Stimulated activated CD8-positive, alpha-beta memory T cell treated with anti-CD3 and anti-CD28 coated beads, Interleukin-15, amount 100 ng/mL, for 4 hours (primary cell): ENCODE measurements around the gene COL6A1.
"Not testable (repeated sequence)": the region's sequence is repeated elsewhere in the genome, so short reads cannot be mapped to it uniquely, and the experiment has no call there.

Experiments used
- DNase-seq, 2 donors: peaks; one replicate each; pipeline ENCODE4 v3.0.0-alpha.2; 2020; ENCODE audit warnings: low read depth in 2 of 2

Gene COL6A1

DNA sequence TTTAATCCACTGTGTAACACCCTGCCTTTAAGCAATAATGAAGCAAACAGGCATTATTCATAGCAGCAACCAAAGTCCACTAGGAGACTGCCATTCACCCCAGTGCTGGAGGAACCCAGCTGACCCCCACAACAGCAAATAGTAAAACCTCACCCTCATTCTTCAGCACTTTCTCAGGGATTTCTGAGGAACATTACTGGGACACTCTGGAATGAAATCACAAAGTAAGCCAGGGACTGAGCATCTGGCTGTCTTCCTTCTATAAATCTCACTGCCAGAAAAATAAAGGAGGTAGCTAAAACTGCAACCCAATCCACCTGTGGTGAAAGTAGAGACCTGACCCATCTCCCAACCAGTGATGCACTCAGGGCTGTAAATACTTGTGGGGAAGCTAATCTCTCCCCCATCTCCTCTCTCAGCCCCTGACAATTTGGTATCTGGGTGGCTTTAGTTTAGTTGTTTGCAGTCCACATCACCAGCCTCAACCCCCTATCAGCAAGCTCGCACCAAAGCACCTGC lies 47.1 kb downstream of the COL6A1 start:
- no peak for DNase-seq

GRCh38 chr21:46029186-46029924 lies 47.8 kb downstream of the COL6A1 start:
- no peak for DNase-seq

- DNase-seq = no peak
Observed at GRCh38 chr21:46031484-46031883, 49.9 kb downstream of the COL6A1 start.

DNA sequence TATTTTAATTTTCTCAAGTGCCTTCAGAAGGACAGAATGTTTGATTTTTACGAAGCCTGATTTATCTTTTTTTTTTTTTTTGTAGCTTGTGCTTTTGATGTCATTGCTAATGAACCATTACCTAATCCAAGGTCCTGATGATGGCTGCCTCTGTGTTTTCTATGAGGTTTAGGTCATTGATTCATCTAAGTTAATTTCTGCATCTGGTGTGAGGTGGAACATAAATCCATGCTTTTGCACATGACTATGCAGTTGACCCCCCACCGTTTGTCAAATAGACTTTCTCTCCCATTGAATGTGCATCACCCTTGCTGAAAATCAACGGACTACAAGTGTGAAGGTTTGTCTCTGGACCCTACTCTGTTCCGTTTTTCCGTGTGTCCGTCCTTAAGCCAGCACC lies 50.5 kb downstream of the COL6A1 start:
- no peak for DNase-seq

GRCh38 chr21:46033410-46034400 lies 52.1 kb downstream of the COL6A1 start:
- DNase-seq = no peak

- DNase-seq = no peak
Observed at GRCh38 chr21:46035809-46036695, 54.5 kb downstream of the COL6A1 start.

GRCh38 chr21:46036696-46037330 lies 55.2 kb downstream of the COL6A1 start:
- DNase-seq = no peak

GRCh38 chr21:46037331-46038325 lies 56.1 kb downstream of the COL6A1 start:
- DNase-seq = no peak

DNA sequence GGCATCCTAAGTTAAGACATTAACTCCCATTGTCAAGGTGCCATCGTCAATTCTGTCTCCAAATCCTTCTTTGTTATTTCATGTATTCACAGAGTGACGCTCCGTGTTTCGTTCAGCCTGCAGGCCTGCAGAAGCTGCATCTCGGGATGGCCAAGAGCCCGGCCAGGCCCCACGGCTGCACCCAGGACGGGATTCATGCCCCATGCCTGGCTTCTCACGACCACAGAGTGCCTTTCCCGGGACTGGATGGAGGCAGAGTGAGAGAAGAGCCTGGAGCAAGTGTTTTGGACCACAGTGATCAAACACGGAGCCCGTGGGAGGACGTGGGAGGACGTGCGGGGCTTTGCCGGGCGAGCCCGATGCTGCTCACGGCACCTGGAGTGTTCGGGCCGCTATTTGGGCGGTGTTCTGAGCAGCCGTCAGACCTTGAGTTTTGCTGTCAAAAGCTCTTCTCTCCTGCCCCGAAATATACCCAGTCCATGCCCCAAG lies 56.8 kb downstream of the COL6A1 start:
- no peak for DNase-seq

- DNase-seq = no peak
Observed at GRCh38 chr21:46038871-46039397, 57.4 kb downstream of the COL6A1 start.

GRCh38 chr21:46039891-46040660 lies 58.5 kb downstream of the COL6A1 start:
- no peak for DNase-seq

DNA sequence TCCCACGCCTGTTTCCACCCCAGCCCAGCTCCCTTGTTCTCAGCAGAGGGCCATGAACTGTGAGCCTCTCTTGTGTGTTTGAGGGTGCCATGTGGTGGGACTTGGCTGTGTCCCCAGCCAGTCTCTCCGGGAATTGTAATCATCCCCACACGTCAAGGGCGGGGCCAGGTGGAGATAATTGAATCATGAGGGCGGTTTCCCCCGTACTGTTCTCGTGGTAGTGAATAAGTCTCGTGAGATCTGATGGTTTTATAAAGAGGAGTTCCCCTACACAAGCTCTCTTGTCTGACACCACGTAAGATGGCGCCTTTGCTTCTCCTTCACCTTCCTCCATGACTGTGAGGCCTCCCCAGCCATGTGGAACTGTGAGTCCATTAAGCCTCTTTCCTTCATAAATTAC lies 59.1 kb downstream of the COL6A1 start:
- DNase-seq = no peak

DNA sequence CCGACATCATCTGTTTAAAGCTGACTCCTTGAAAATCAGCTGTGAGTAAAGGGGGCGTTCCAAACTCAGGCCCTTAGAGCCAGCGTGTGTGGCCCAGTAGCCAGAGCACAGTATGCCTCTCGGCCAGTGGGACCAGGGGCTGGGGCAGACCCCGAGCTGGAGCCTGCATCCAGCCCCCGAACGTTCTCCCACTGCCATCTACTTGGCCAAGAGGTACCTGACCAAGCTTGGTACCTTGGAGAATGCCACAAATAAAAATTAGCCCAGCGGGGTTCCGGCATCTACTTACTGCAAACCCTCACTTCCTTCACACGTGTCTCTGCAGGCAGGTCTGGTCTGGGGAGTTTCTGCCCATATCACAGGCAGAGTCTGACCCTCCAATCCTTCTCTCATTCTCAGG lies 59.6 kb downstream of the COL6A1 start:
- no peak for DNase-seq

GRCh38 chr21:46045154-46045553 lies 63.6 kb downstream of the COL6A1 start:
- DNase-seq = no peak

GRCh38 chr21:46046471-46046870 lies 64.9 kb downstream of the COL6A1 start:
- DNase-seq = no peak

- DNase-seq = not testable (repeated sequence)
Observed at GRCh38 chr21:46046906-46047305, 65.3 kb downstream of the COL6A1 start.

DNA sequence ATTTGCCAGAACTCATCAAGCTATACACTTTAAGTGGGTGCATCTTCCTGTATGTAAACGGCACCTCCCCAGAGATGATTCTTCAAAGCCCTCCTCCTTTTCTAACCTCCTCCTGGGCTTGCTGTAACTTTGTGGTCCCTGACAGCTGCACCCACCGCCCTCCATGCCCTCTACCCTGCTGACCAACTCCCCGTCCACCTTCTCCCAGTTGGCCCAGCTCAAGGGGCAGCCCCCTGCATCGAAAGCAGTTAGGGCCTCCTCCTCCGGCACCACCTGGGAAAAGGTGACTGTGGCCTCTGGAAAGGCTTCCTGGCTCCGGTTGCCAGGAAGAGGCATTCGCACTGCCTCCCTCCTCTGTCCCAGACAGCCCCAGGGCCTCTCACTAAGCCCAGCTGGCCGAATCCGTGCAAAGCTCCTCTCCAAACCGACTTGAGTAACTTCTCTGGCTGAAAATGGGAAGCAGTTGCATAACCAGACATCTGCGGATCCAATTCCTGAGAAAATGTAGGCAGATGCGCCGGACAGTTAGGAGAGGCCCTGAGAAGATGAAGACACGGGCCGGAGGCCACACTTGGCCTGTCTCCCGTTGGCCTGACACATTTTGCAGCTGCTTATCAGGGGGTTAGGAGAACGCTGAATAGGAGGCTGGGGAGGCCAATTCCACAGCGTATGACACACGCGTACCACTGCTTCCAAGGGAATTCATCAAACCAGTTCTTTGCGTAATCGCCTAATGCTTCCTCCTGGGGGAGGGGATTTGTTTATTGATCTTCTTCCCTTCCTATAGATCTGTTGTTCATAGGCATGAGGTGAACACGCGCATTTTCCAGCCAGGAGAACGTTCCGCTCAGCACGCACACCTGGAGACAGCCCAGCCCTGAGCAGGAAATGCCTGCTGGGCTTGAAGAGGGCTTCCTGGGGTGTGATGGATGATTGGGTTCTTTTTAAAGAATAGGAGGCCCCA lies 67.6 kb downstream of the COL6A1 start:
- DNase-seq = no peak
